ENCODE measurements around the gene STK11. TPM values are rescaled to one million over a fixed set of nuclear protein-coding genes. Genes with fewer than 3 reads are reported as not detected.

Gene STK11
- polyA plus RNA-seq, 4 donors, result 44.9 to 65.2 (median 55.9) TPM

- no peak for DNase-seq (ENCODE audit: low read depth in 4 of 4, low spot score in 3 of 4)
Measured at GRCh38 chr19:1223018-1223855, 17.7 kb downstream of the STK11 start.

DNA sequence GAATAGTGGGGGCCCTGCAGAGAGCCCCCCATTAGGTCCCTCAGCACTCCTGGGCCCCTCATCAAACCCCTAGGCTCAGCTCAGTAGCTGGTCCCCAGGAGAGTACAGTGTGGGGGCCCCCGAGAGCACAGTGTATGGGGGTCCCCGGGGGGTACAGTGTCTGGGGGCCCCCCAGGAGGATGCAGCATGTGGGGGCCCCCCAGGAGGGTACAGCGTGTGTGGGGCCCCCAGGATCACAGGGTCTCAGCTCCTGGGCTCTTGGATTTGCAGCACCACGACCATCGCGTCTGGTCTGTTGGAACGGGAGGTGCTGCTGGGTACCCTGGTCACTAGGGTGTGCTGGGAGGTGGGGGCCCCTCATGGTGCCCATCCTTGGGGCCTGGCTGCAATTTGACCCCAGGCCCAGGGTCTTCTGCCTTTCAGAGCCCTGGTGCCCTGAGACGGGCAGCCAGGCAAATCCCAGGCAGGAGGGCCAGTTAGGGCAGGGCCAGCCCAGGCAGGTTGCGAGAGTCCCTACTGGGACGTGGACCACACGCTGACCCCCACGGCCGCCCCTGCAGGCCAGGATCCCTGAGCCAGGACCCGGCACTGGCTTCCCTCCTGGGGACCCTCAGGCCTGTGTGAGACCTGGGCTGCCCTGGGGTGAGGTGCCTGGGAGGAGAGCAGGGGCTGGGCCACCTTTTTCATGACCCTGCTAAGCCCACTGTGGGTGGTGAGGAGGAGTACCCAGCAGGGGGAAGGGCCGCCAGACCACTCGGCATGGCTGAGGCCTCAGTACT is 18.7 kb downstream of the STK11 start:
- DNase-seq (ENCODE audit: low read depth in 4 of 4, low spot score in 3 of 4), result no peak

DNA sequence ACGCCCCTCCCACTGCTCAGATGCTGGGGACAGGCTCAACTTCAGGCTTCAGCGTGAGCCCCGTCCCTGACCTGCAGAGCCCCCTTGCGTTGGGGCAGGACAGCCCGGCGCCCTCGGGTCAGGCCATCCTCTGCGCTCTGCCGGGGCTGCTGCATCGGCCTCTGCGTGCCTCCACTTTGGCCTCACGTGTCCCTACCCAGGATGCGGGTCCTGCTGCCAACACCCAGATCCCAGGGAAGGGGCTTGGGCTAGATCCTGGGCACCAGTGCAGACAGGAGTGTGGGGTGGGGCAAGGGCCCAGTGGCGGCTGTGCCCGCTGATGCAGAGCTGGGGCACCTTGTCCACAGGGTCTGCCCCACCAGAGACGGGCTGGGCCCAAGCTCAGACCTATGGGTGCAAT is 19.3 kb downstream of the STK11 start:
- DNase-seq (ENCODE audit: low read depth in 4 of 4, low spot score in 3 of 4), result no peak

DNA sequence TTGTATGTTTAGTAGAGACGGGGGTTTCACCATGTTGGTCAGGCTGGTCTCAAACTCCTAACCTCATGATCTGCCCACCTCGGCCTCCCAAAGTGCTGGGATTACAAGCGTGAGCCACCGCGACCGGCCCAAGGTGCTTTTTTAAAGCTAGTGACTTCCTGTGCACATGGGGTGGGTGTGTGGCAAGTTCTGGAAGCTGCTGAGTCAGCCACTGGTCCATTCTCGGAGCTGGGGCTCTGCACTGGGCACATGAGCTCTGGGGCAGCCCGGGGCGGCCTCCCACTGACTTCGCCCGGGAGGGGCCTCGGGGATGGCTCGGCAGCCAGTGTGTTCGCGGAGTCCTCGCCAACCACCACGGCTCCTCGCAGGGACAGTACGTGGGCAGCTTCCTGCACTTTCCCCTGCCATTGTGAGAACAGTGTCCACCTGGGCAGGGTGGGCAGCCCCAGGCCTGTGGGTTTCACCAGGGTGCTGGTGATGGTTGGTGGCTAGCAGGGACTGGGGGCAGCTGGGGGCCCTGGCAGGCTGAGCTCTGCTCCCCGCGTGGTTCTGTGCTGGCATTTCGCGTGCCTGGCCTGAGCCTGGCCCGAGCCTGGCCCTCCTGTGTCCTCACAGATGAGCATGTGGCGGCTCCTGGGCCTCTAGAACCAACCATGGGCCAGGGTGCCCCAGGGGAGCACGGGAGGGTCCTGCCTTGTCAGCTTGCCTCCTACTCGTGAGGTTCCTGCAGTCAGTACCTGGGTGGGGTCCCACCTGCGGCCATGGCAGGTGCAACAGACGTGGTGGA is 20.1 kb downstream of the STK11 start:
- no peak for DNase-seq (ENCODE audit: low read depth in 4 of 4, low spot score in 3 of 4)

DNA sequence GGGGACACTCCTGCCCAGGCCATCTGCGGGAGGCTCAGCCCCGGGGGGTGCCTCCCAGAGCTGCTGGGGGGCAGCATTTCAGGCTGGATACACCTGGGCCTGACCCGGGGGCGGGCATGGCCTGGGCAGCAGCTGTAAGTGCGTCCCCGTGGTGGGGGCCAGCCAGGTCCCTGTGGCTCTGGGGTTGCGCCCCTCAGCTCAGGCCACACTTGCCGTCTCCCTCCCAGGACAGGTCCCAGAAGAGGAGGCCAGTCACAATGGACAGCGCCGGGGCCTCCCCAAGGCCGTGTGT is 20.6 kb downstream of the STK11 start:
- DNase-seq (ENCODE audit: low read depth in 4 of 4, low spot score in 3 of 4), result no peak

DNA sequence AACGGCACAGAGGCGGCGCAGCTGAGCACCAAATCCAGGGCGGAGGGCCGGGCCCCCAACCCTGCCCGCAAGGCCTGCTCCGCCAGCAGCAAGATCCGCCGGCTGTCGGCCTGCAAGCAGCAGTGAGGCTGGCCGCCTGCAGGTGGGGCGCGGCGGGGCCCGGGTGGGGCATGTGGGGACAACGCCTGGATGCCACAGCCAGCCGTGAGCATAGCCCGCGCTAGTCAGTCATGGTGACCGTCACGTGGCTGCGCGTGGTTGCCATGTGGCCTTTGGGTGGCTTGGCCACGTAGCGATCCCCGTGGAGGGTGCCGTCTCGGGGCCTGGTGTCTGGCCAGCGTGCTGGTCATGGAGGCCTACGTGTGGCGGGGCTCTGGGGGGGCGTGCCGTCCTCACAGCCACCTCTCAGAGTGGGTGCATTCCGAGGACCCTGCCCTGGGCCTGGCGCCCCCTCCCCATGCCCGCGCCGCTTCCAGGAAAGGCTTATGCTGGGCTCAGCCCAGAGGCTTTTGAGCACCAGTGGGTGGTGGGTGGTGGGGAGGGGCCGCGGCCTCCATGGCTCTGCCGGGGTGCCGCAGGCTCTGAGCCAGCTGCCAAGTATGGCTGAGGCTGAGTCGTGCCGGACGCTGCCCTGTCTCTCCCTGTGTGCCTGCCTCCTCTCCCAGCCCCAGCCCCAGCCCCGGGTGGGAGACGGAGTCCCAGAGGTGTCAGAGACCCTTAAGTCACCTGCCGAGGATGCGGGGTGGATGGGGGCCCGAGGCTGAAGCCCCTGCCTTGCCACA is 21.1 kb downstream of the STK11 start:
- DNase-seq (ENCODE audit: low read depth in 4 of 4, low spot score in 3 of 4), result no peak

DNA sequence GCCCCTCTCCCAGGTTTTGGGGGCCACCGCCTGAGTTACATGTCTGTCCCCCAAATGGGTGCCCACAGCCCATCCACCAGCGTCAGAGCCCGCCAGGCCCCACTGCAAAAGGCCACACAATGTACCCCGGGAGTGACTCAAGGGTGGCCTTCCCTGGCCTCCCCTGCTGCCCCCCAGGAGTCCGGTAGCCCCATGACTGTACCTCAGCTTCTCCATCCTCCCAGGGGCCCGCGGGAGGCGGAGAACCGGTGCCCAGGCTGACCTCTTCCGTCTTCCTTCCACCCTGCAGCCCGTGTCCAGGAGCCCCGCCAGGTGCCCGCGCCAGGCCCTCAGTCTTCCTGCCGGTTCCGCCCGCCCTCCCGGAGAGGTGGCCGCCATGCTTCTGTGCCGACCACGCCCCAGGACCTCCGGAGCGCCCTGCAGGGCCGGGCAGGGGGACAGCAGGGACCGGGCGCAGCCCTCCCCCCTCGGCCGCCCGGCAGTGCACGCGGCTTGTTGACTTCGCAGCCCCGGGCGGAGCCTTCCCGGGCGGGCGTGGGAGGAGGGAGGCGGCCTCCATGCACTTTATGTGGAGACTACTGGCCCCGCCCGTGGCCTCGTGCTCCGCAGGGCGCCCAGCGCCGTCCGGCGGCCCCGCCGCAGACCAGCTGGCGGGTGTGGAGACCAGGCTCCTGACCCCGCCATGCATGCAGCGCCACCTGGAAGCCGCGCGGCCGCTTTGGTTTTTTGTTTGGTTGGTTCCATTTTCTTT is 21.9 kb downstream of the STK11 start:
- no peak for DNase-seq (ENCODE audit: low read depth in 4 of 4, low spot score in 3 of 4)

- DNase-seq (ENCODE audit: low read depth in 4 of 4, low spot score in 3 of 4), result no peak
Measured at GRCh38 chr19:1228161-1228957, 22.8 kb downstream of the STK11 start.

- no peak for DNase-seq (ENCODE audit: low read depth in 4 of 4, low spot score in 3 of 4)
Measured at GRCh38 chr19:1229056-1229923, 23.7 kb downstream of the STK11 start.

- DNase-seq (ENCODE audit: low read depth in 4 of 4, low spot score in 3 of 4), result no peak
Measured at GRCh38 chr19:1229924-1230782, 24.6 kb downstream of the STK11 start.

GRCh38 chr19:1230783-1231489 is 25.4 kb downstream of the STK11 start:
- DNase-seq (ENCODE audit: low read depth in 4 of 4, low spot score in 3 of 4), result no peak

DNA sequence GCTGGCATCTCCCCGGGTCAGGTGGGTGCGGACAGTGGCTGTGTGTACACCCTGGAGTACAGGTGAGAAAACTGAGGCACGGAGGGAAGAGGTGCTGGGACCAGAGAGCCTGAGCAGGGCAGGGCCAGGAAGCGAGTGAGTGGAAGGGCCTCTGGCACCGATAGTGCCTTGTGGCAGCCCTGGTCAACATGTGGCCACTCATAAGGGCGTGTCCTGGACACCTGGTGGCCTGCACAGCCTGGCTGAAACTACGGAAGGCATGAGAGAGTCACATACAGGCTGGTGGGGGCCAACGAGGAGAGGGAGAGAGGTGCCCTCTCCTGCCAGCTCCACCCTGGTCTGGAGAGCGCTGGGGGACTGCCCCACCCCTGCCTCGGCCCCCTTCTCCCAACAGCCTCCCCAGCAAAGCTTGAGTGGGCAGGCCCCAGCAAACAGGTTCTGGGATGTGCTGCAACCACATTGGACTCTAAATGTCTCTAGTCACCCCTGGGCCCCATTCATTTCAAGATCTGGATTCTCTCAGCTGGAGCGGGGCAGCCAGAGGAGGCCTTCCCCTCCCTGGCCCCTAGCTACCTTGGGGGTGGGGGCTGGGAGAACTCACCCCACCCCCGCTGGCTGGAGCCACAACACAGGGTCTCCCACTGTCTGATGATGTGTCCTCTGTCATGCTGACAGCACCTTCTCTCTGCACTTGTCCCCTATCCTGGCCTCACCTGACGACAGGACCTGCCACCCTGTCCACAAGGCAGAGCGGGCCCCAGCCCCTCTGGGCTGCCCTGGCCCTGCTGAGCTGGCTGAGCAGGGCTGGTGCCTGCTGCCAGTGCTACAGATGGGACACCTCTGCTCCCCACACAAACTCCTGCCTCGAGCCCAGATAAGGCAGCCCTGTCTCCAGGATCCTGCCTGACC is 26.4 kb downstream of the STK11 start:
- DNase-seq (ENCODE audit: low read depth in 4 of 4, low spot score in 3 of 4), result no peak

DNA sequence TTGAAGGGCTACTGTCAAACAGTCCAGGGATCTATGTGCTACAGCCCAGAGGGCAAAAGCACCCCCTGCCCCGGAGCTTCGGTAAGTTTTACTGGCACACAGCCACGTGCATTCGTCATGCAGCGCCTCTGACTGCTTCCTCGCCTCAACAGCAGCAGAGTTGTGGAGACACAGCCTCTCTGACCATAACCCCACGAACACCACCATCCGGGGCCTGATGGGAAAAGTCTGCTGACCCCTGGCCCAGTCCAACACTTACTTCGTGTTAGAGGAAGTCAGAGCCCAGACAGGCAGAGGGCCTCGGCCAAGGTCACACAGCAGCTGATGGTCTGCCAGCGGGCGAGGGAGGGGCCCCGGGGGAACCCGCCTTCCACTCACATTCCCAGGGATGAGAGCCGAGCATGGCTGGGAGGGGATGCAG is 27.1 kb downstream of the STK11 start:
- no peak for DNase-seq (ENCODE audit: low read depth in 4 of 4, low spot score in 3 of 4)

DNA sequence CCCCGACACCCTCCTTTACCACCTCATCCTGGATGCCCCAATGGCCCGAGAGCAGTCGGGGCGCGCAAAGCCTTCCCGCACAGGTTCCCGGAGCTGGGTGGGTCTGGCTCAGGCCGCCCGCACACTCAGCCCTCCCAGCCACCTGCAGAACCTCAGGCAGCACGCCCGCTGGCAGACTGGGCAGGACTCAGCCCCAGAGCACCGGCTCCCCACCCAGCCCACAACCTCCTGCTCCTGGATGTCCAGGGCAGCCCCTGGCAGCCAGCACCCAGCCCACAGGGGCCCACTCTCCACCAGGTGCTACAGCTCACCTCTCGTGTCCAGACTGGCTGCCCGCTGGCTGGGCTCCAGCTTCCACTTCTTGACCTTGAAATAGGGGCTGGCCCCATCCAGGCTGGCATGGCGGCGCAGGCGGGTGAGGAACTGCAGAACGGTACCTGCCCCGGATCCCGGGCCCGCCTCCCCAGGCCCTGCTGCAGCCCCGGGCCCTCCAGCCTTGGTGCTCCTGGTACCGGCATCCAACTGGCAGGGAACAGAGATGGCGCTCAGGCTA is 27.6 kb downstream of the STK11 start:
- DNase-seq (ENCODE audit: low read depth in 4 of 4, low spot score in 3 of 4), result no peak

All from left renal pelvis (tissue), 4 donors.